Measurements from ENCODE around the gene SLC39A11.

The SLC39A11 gene

GRCh38 chr17:72602517-72603419 is 489.7 kb downstream of the SLC39A11 start:
- no peak for DNase-seq

- DNase-seq, result no peak
These were observed 491.6 kb downstream of the SLC39A11 start for GRCh38 chr17:72600934-72601333.

- DNase-seq, result no peak
These were observed 492.6 kb downstream of the SLC39A11 start for GRCh38 chr17:72599891-72600290.

GRCh38 chr17:72598695-72599094 is 493.8 kb downstream of the SLC39A11 start:
- DNase-seq, result no peak

GRCh38 chr17:72597354-72598087 is 495.0 kb downstream of the SLC39A11 start:
- DNase-seq, result no peak

Measured in NCI-H2171 (cell line).